CD4-positive, alpha-beta T cell treated with Interferon alpha-2 for 1 hour (primary cell): ENCODE data around the gene ZC3H15.

ENCODE experiments used
- DNase-seq, 2 donors: peaks; one replicate each; pipeline ENCODE4 v3.0.0-alpha.2; 2020 to 2022

Gene ZC3H15

DNA sequence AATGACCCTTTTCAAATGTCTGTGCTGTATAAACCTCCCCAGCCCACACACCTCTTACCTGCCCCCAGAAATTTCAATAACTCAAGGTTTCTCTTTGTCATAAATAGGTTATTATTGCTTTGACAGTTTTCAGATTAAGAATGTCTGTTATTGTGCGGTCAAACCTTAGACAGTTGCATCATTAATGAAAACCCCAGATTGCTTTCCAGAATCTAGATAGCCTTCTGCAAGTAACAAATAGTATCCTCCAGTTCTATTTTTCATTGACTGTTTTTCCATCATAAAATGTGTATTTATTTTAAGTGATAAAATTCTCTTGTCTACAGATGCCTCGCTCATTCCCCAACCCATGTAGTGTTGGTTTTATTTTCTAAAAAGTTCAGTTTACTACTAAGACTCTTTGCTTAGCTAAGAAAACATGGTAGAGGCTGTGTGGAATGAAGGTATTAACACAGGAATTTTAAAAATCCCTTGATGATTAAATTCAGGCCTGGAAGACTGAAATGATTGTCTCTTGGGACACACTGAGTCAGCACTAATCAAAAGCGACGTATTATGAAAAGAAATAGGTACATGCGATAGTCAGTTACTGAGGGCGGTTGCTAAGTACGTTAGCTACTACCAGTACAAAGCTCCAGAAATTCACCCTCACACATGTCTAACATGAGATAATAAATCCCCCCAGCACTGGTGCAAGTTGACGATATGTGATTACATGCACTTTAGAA is 65.4 kb downstream of the ZC3H15 start:
- no peak for DNase-seq

DNA sequence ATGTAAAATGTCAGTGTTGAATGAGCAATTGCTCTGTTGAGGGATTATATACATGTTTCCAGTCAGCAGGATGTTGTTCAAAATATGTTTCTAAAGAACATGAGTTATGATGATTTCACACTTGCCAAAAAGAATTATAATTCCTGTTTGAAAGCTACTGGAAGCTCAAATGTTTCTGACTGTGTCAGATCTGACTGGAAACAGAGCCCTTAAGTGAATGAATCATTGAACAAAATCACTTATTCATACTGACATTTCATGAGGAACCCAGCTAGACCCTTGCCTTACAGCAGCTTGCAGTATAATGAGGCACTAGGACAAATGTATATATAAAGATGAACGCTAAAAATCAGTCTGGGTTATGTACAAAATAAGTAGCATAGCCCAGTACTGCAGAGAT is 68.4 kb downstream of the ZC3H15 start:
- DNase-seq: no peak

DNA sequence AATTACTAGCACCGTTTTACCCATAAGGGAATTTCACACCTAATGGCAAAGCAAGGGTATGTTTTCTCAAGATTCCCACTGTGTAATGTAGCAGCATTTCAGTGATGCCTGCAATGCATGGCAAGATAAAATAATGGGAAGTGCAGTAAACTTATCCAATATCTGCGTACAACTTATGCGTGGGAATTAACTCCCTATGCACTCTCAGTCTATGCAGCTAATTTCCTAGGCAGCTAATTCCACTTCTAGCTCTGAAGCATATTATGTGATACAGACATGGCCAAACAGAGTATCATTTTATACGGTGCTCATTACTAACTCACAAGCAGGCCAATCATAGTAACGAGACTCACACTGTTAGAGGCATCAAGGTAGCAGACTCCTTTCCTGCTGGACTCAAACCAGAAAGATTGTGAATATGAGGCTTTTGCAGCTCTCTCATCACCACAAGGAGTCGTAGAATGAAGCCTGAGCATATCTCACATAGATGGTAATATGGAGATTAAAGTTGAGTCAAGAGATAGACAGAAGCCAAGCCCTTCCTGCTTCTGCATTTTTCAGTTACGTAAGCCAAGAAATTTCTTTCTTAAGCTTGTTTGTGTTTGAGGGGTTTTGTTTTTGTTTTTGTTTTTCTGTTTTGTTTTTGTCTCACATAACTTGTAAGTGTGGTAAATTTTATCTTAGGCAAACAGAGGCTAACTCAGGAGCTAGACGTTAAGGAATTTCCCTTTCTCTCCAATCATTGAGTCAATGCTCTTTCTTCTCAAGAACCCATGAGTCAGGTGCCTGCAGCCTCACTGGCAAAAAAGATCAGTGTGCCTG is 69.0 kb downstream of the ZC3H15 start:
- DNase-seq: no peak

DNA sequence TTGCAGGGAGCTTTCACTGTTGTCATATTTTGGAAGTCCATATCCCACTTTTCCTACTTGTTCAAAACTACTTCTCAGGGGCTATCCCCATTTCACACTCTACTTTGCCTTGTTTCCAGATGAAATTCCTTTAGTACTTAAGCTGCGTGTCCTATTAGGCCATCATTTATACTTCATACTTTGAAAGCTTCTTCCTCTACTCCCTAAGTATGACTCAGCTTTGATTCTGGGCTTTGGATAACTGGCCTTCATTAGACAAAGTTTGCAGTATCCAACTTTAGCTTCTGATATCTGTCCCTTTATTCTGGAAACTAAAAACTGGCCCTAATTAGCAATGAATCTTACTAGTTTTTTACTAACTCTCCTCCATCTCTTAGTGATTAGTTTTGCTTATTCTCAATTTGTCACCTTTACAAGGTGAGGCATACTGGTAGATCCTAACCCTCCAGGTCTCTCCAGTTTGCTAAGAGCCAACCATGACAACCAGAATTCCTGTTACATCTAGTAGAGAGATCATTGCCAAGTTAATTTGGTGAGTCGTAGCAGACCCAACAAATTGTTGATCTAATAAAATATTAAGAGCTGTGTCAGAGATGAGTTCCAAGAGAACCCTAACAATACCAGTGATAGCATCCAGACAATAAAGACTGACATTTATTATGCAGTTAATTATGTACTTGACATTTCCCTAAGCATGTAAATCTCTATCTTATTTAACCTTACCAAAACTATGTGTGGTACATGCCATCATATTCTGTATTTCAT is 72.6 kb downstream of the ZC3H15 start:
- DNase-seq: no peak
